Measurements from ENCODE around the gene PTGER2.

PTGER2 gene

GRCh38 chr14:52365071-52365470 is 51.0 kb downstream of the PTGER2 start:
- no peak overlapping the region for H3K9ac ChIP-seq (ENCODE audit: low read depth in 1 of 2, low read length in 2 of 2)
- no peak overlapping the region for H3K27ac ChIP-seq (ENCODE audit: low read depth, low read length)
- H3K4me3 ChIP-seq (ENCODE audit: low read depth in 1 of 2, low read length in 2 of 2) = no peak overlapping the region

GRCh38 chr14:52366796-52367315 is 52.7 kb downstream of the PTGER2 start:
- Histone ChIP-seq H3K4me1 (ENCODE audit: control insufficient read depth in 1 of 2, insufficient read depth in 2 of 2, low read length in 2 of 2) (no peaks in the 10 kb centered on the region), H3K27ac (ENCODE audit: low read depth, low read length) (no peak overlapping the region), H3K9me3 (ENCODE audit: control insufficient read depth in 1 of 2, low read length in 2 of 2) (no peaks in the 10 kb centered on the region), H3K27me3 (ENCODE audit: control insufficient read depth in 1 of 2, insufficient read depth in 2 of 2, low read length in 2 of 2) (no peaks in the 10 kb centered on the region), H3K9ac (ENCODE audit: low read depth in 1 of 2, low read length in 2 of 2) (no peak overlapping the region), H3K4me3 (ENCODE audit: low read depth in 1 of 2, low read length in 2 of 2) (no peak overlapping the region), H3K36me3 (ENCODE audit: control insufficient read depth in 1 of 2, insufficient read depth in 2 of 2, low read length in 2 of 2) (no peaks in the 10 kb centered on the region)

More at GRCh38 chr14:52365071-52365470, 51.0 kb downstream of the PTGER2 start:
- no peaks in the 10 kb centered on the region for H3K36me3 ChIP-seq (ENCODE audit: control insufficient read depth in 1 of 2, insufficient read depth in 2 of 2, low read length in 2 of 2)
- no peaks in the 10 kb centered on the region for H3K4me1 ChIP-seq (ENCODE audit: control insufficient read depth in 1 of 2, insufficient read depth in 2 of 2, low read length in 2 of 2)
- no peaks in the 10 kb centered on the region for H3K27me3 ChIP-seq (ENCODE audit: control insufficient read depth in 1 of 2, insufficient read depth in 2 of 2, low read length in 2 of 2)
- no peaks in the 10 kb centered on the region for H3K9me3 ChIP-seq (ENCODE audit: control insufficient read depth in 1 of 2, low read length in 2 of 2)

GRCh38 chr14:52369305-52369801 is 55.2 kb downstream of the PTGER2 start:
- Histone ChIP-seq H3K27ac (ENCODE audit: low read depth, low read length) (no peak overlapping the region), H3K9me3 (ENCODE audit: control insufficient read depth in 1 of 2, low read length in 2 of 2) (no peaks in the 10 kb centered on the region), H3K27me3 (ENCODE audit: control insufficient read depth in 1 of 2, insufficient read depth in 2 of 2, low read length in 2 of 2) (no peaks in the 10 kb centered on the region), H3K4me1 (ENCODE audit: control insufficient read depth in 1 of 2, insufficient read depth in 2 of 2, low read length in 2 of 2) (no peaks in the 10 kb centered on the region), H3K4me3 (ENCODE audit: low read depth in 1 of 2, low read length in 2 of 2) (no peak overlapping the region), H3K36me3 (ENCODE audit: control insufficient read depth in 1 of 2, insufficient read depth in 2 of 2, low read length in 2 of 2) (no peaks in the 10 kb centered on the region), H3K9ac (ENCODE audit: low read depth in 1 of 2, low read length in 2 of 2) (no peak overlapping the region)

GRCh38 chr14:52370406-52370935 is 56.4 kb downstream of the PTGER2 start:
- no peaks in the 10 kb centered on the region for H3K9me3 ChIP-seq (ENCODE audit: control insufficient read depth in 1 of 2, low read length in 2 of 2)
- no peak overlapping the region for H3K27ac ChIP-seq (ENCODE audit: low read depth, low read length)
- no peaks in the 10 kb centered on the region for H3K4me1 ChIP-seq (ENCODE audit: control insufficient read depth in 1 of 2, insufficient read depth in 2 of 2, low read length in 2 of 2)
- H3K9ac ChIP-seq (ENCODE audit: low read depth in 1 of 2, low read length in 2 of 2) = no peak overlapping the region
- no peak overlapping the region for H3K4me3 ChIP-seq (ENCODE audit: low read depth in 1 of 2, low read length in 2 of 2)
- H3K27me3 ChIP-seq (ENCODE audit: control insufficient read depth in 1 of 2, insufficient read depth in 2 of 2, low read length in 2 of 2) = no peaks in the 10 kb centered on the region
- no peaks in the 10 kb centered on the region for H3K36me3 ChIP-seq (ENCODE audit: control insufficient read depth in 1 of 2, insufficient read depth in 2 of 2, low read length in 2 of 2)

- no peaks in the 10 kb centered on the region for H3K9me3 ChIP-seq (ENCODE audit: control insufficient read depth in 1 of 2, low read length in 2 of 2)
- no peaks in the 10 kb centered on the region for H3K27me3 ChIP-seq (ENCODE audit: control insufficient read depth in 1 of 2, insufficient read depth in 2 of 2, low read length in 2 of 2)
- H3K4me1 ChIP-seq (ENCODE audit: control insufficient read depth in 1 of 2, insufficient read depth in 2 of 2, low read length in 2 of 2) = no peaks in the 10 kb centered on the region
- H3K9ac ChIP-seq (ENCODE audit: low read depth in 1 of 2, low read length in 2 of 2) = no peak overlapping the region
- H3K4me3 ChIP-seq (ENCODE audit: low read depth in 1 of 2, low read length in 2 of 2) = no peak overlapping the region
- no peak overlapping the region for H3K27ac ChIP-seq (ENCODE audit: low read depth, low read length)
- no peaks in the 10 kb centered on the region for H3K36me3 ChIP-seq (ENCODE audit: control insufficient read depth in 1 of 2, insufficient read depth in 2 of 2, low read length in 2 of 2)
Observed at GRCh38 chr14:52377940-52378339, 63.8 kb downstream of the PTGER2 start.

Data from duodenal mucosa (tissue), 2 donors.